Parathyroid adenoma (tissue), 2 donors: ENCODE data around the gene TBC1D22A.

ENCODE experiments used
- H2AFZ ChIP-seq: fragments of 300-600 bp; sonication (generic); one replicate; pipeline ENCODE4 v1.7.0; 2017; ENCODE audit warnings: antibody characterized with exemption, mild to moderate bottlenecking
- H3K27ac ChIP-seq: fragments of 300-600 bp; sonication (generic); one replicate; pipeline ENCODE4 v1.7.0; 2017
- H3K27me3 ChIP-seq: fragments of 300-600 bp; sonication (generic); one replicate; pipeline ENCODE4 v1.7.0; 2017; ENCODE audit warnings: low read length; ENCODE audit not compliant: control insufficient read depth, insufficient read depth
- H3K36me3 ChIP-seq: fragments of 300-600 bp; sonication (generic); one replicate; pipeline ENCODE4 v1.7.0; 2017; ENCODE audit warnings: low read length; ENCODE audit not compliant: control insufficient read depth, insufficient read depth
- H3K4me1 ChIP-seq: fragments of 300-600 bp; sonication (generic); one replicate; pipeline ENCODE4 v1.7.0; 2017; ENCODE audit warnings: control low read depth
- H3K4me2 ChIP-seq: fragments of 300-600 bp; sonication (generic); one replicate; pipeline ENCODE4 v1.7.0; 2017; ENCODE audit warnings: low read length
- H3K4me3 ChIP-seq: fragments of 300-600 bp; sonication (generic); one replicate; pipeline ENCODE4 v1.7.0; 2017; ENCODE audit warnings: low read depth, low read length
- H3K79me2 ChIP-seq: fragments of 300-600 bp; sonication (generic); one replicate; pipeline ENCODE4 v1.7.0; 2017; ENCODE audit warnings: control low read depth
- H3K9ac ChIP-seq: fragments of 300-600 bp; sonication (generic); one replicate; pipeline ENCODE4 v1.7.0; 2017; ENCODE audit warnings: mild to moderate bottlenecking
- H3K9me3 ChIP-seq: fragments of 300-600 bp; sonication (generic); one replicate; pipeline ENCODE4 v1.7.0; 2017; ENCODE audit warnings: low read length; ENCODE audit not compliant: control insufficient read depth
- CTCF ChIP-seq: fragments of 300-600 bp; sonication (generic); IDR thresholded peaks from one replicate; pipeline ENCODE4 v1.7.0; 2017; ENCODE audit warnings: antibody characterized with exemption, mild to moderate bottlenecking
- donor health status: primary hyperparathyroidism.

TBC1D22A gene

GRCh38 chr22:46744581-46744980 lies 17.9 kb upstream of the TBC1D22A start:
- H2AFZ ChIP-seq = no peak overlapping the region
- no peaks in the 10 kb centered on the region for H3K36me3 ChIP-seq
- TF ChIP-seq CTCF = no peak
- H3K9me3 ChIP-seq = no peaks in the 10 kb centered on the region
- no peaks in the 10 kb centered on the region for H3K4me1 ChIP-seq
- no peaks in the 10 kb centered on the region for H3K27me3 ChIP-seq
- H3K4me2 ChIP-seq = no peak overlapping the region
- H3K4me3 ChIP-seq = no peak overlapping the region
- no peaks in the 10 kb centered on the region for H3K79me2 ChIP-seq
- no peak overlapping the region for H3K9ac ChIP-seq
- H3K27ac ChIP-seq = no peak overlapping the region

DNA sequence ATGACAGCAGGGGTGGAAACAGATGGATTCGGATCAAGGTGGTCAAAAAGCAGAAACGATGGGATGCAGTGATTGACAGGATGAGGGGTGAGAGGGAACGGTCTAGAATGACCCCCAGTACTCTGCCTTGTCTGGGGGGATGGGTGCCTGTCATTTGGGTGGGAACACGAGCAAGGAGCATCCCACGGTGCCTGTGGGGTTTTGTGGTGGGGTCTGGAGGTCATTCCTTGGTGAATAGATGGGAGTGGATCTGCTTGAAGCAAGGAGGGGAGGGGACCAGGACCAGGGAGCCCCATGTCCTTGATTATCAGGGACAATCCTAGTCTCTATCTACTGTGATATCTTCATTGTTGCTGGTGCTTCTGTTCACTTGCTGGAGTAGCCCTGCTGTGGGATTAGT lies 16.3 kb upstream of the TBC1D22A start:
- Histone ChIP-seq H3K27me3 (no peaks in the 10 kb centered on the region), H3K4me1 (no peaks in the 10 kb centered on the region), H3K9me3 (no peaks in the 10 kb centered on the region), H3K4me3 (no peak overlapping the region), H3K36me3 (no peaks in the 10 kb centered on the region), H2AFZ (no peak overlapping the region), H3K4me2 (no peak overlapping the region), H3K9ac (no peak overlapping the region), H3K27ac (no peak overlapping the region), H3K79me2 (no peaks in the 10 kb centered on the region)
- no peak for TF ChIP-seq CTCF

DNA sequence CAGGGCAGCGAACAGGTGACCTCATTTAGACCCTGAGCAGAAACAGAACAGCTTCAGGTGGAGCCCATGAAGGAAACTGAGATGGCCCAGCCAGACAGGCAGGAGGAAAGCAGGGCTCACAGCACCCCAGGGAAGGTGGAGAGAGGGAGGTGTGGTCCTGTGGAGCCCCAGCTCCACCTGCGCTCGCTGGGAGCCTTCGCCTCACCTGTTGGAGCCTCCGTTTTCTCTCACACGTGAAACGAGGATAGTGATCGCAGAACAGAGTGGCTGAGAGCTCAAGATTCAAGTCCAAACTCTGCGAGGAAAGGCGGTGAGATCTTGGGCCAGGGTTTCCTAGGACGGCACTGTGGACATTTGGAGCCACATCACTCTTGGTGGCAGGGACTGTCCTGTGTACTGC lies 15.8 kb upstream of the TBC1D22A start:
- Histone ChIP-seq H3K27ac (no peak overlapping the region), H3K9me3 (no peaks in the 10 kb centered on the region), H2AFZ (no peak overlapping the region), H3K79me2 (no peaks in the 10 kb centered on the region), H3K9ac (no peak overlapping the region), H3K36me3 (no peaks in the 10 kb centered on the region), H3K4me3 (no peak overlapping the region), H3K27me3 (no peaks in the 10 kb centered on the region), H3K4me1 (no peaks in the 10 kb centered on the region), H3K4me2 (no peak overlapping the region)
- no peak for TF ChIP-seq CTCF

DNA sequence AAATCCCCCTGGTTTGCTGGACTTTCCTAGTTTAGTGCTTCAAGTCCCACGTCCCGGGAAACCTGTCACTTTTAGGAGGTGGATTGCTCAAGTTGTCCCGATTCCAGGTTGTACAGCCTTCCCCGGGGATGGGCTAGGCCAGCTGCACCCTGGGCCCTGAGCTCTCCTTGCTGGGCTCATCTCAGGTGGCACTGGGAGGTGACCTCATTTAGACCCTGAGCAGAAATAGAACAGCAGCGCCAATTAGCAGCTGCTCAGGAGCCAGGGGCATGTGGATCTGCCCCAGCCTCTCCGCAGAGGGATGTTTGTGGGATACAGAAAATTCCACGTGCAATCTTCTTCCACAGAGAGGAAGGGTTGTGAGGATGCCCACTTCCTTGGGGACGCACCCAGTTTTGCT lies 14.8 kb upstream of the TBC1D22A start:
- Histone ChIP-seq H3K4me2 (no peak overlapping the region), H3K9me3 (no peaks in the 10 kb centered on the region), H3K79me2 (no peaks in the 10 kb centered on the region), H3K27me3 (no peaks in the 10 kb centered on the region), H2AFZ (no peak overlapping the region), H3K9ac (no peak overlapping the region), H3K4me1 (no peaks in the 10 kb centered on the region), H3K4me3 (no peak overlapping the region), H3K36me3 (no peaks in the 10 kb centered on the region), H3K27ac (no peak overlapping the region)
- no peak for TF ChIP-seq CTCF

- H3K27me3 ChIP-seq = no peaks in the 10 kb centered on the region
- no peaks in the 10 kb centered on the region for H3K4me1 ChIP-seq
Observed at GRCh38 chr22:46748206-46748907, 14.1 kb upstream of the TBC1D22A start.

More at GRCh38 chr22:46748206-46748907, 14.1 kb upstream of the TBC1D22A start:
- Histone ChIP-seq H3K4me3 (no peak overlapping the region), H3K79me2 (no peaks in the 10 kb centered on the region), H3K9ac (no peak overlapping the region), H3K9me3 (no peaks in the 10 kb centered on the region), H3K27ac (no peak overlapping the region), H3K36me3 (no peaks in the 10 kb centered on the region), H2AFZ (no peak overlapping the region), H3K4me2 (no peak overlapping the region)
- TF ChIP-seq CTCF = no peak
